Peyer's patch (tissue), 4 donors: ENCODE data around the gene LIF. TPM values are rescaled to one million over a fixed set of nuclear protein-coding genes. Genes with fewer than 3 reads are reported as not detected.
"Not testable (repeated sequence)": the region's sequence is repeated elsewhere in the genome, so short reads cannot be mapped to it uniquely, and the experiment has no call there.

Experiments
- DNase-seq, 3 donors: peaks; one replicate each; pipeline ENCODE4 v3.0.0-alpha.2; 2017 to 2019
- H3K27ac ChIP-seq, 4 donors: fragments of 200-600 bp; sonication (generic); one replicate each; pipeline ENCODE4 v1.5.1; 2016 to 2019
- H3K27me3 ChIP-seq, 2 donors: fragments of 200-600 bp; sonication (generic); one replicate each; pipeline ENCODE4 v1.5.1; 2019
- H3K36me3 ChIP-seq, 3 donors: fragments of 200-600 bp; sonication (generic); one replicate each; pipeline ENCODE4 v1.5.1; 2016 to 2019
- H3K4me1 ChIP-seq, 4 donors: fragments of 200-600 bp; sonication (generic); one replicate each; pipeline ENCODE4 v1.5.1; 2016 to 2019
- H3K4me3 ChIP-seq, 4 donors: fragments of 200-600 bp; sonication (generic); 1 replicate in 3 of 4; 2 replicates in 1 of 4; pipeline ENCODE4 v1.5.1; 2016 to 2019; ENCODE audit warnings: mild to moderate bottlenecking in 1 of 4
- H3K9me3 ChIP-seq, 4 donors: fragments of 200-600 bp; sonication (generic); one replicate each; pipeline ENCODE4 v1.5.1; 2016 to 2019; ENCODE audit warnings: mild to moderate bottlenecking in 1 of 4
- POLR2A ChIP-seq, 2 donors: fragments of 450-650 bp; IDR thresholded peaks; one replicate each; pipeline ENCODE4 v1.5.1; 2017; ENCODE audit warnings: antibody characterized with exemption in 2 of 2, mild to moderate bottlenecking in 2 of 2, moderate library complexity in 2 of 2
- total RNA-seq, 4 donors: library from RNA; depleted of rRNA; stranded (reverse); fragments of >200 nt; gene quantifications; one replicate each; pipeline ENCODE4 v1.1.0, GENCODE V29; 2016
- TF ChIP-seq, protein P1 (sequence below), 6 experiments: fragments of 450-650 bp in 4 of 6; fragments of 200-600 bp in 2 of 6; sonication (generic) in 1 of 6; IDR thresholded peaks; one replicate each; pipeline ENCODE4 v1.5.1; 2017 to 2019; ENCODE audit warnings: antibody characterized with exemption in 6 of 6, mild to moderate bottlenecking in 3 of 6, moderate library complexity in 1 of 6

Gene LIF
- total RNA-seq, 4 donors from 2014 or later, result 7.4 to 19.3 (median 10.6) TPM

- Histone ChIP-seq H3K4me1 (peaks cover 0 to 19% (median 0%) of the 10 kb centered on the region in 4 donors), H3K4me3 (no peak overlapping the region), H3K36me3 (no peaks in the 10 kb centered on the region), H3K27ac (peak overlapping the region; percentile 4 to 57 (median 42)), H3K27me3 (no peaks in the 10 kb centered on the region), H3K9me3 (no peaks in the 10 kb centered on the region)
- TF ChIP-seq, protein P1, sequence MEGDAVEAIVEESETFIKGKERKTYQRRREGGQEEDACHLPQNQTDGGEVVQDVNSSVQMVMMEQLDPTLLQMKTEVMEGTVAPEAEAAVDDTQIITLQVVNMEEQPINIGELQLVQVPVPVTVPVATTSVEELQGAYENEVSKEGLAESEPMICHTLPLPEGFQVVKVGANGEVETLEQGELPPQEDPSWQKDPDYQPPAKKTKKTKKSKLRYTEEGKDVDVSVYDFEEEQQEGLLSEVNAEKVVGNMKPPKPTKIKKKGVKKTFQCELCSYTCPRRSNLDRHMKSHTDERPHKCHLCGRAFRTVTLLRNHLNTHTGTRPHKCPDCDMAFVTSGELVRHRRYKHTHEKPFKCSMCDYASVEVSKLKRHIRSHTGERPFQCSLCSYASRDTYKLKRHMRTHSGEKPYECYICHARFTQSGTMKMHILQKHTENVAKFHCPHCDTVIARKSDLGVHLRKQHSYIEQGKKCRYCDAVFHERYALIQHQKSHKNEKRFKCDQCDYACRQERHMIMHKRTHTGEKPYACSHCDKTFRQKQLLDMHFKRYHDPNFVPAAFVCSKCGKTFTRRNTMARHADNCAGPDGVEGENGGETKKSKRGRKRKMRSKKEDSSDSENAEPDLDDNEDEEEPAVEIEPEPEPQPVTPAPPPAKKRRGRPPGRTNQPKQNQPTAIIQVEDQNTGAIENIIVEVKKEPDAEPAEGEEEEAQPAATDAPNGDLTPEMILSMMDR (IDR thresholded peaks at IDR 0.05), result no peak
- no peak for TF ChIP-seq POLR2A (IDR thresholded peaks at IDR 0.05)
- DNase-seq, result peak in 1 of 3 donors; percentile 59
These were observed 41.1 kb downstream of the LIF start for GRCh38 chr22:30205281-30206115.

GRCh38 chr22:30204742-30205111, 41.8 kb downstream of the LIF start:
- Histone ChIP-seq H3K4me3 (no peak overlapping the region), H3K27ac (peak overlapping the region in 2 of 4 donors; percentile 10 to 57), H3K27me3 (no peaks in the 10 kb centered on the region), H3K9me3 (no peaks in the 10 kb centered on the region), H3K4me1 (peaks cover 0 to 19% (median 0%) of the 10 kb centered on the region in 4 donors), H3K36me3 (no peaks in the 10 kb centered on the region)
- no peak for TF ChIP-seq POLR2A (IDR thresholded peaks at IDR 0.05)
- TF ChIP-seq, protein P1 (IDR thresholded peaks at IDR 0.05), result no peak
- DNase-seq, result no peak

- Histone ChIP-seq H3K36me3 (no peaks in the 10 kb centered on the region), H3K27ac (peak overlapping the region in 2 of 4 donors; percentile 10 to 32), H3K27me3 (no peaks in the 10 kb centered on the region), H3K4me3 (no peak overlapping the region), H3K4me1 (peaks cover 0 to 19% (median 0%) of the 10 kb centered on the region in 4 donors), H3K9me3 (no peaks in the 10 kb centered on the region)
- no peak for DNase-seq
- no peak for TF ChIP-seq POLR2A (IDR thresholded peaks at IDR 0.05)
- TF ChIP-seq, protein P1 (IDR thresholded peaks at IDR 0.05), result no peak
These were observed 42.4 kb downstream of the LIF start for GRCh38 chr22:30204015-30204741.

DNA sequence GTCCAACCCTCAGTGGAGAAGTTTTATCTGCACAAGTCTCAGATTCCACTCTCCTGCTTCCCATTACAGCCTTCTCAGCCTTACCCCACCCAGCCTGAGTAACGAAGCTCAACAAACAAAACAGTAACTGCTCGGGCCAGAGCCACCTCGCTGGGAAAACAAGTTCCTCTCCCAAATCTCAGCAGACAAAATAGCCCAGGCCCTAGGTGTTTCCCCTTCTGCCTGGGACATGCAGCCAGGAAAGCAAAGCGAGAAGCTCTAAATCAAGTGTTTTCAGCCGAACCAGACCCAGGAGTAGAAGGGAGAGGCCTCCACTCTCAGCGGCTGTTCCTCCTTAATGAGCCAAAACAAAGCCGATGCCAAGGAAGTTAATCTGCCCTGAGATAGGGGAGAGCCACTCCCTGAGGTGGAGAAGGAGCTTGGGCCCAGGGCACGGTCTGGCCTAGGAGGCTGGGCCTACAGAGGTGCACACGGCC, 44.0 kb downstream of the LIF start:
- Histone ChIP-seq H3K36me3 (no peaks in the 10 kb centered on the region), H3K4me1 (peaks cover 0 to 19% (median 0%) of the 10 kb centered on the region in 4 donors), H3K9me3 (no peaks in the 10 kb centered on the region), H3K27me3 (no peaks in the 10 kb centered on the region), H3K27ac (peak overlapping the region in 2 of 4 donors; percentile 51 to 69), H3K4me3 (no peak overlapping the region)
- DNase-seq, result no peak
- TF ChIP-seq POLR2A (IDR thresholded peaks at IDR 0.05), result peak in 1 of 2 donors; percentile 33
- TF ChIP-seq, protein P1 (IDR thresholded peaks at IDR 0.05), result no peak

DNA sequence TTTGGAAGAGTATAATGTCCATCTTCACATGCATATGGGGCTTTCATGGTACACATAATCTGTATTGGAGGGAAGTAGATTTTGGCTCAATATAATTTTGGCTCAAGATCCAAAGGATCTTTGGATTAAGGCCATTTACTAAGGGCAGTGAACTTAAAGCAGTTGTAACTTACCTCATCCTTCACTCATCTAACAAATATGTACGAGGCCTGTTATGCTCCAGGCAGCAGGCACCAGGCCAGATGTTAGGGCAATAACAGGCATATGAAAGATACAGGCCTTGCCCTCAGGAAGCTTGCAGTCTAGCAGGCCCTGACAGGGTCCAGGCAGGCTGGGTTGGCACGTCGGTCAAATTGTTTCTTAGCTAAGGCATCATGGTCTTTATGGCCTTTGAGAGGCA, 44.6 kb downstream of the LIF start:
- Histone ChIP-seq H3K4me1 (peaks cover 0 to 19% (median under 1%) of the 10 kb centered on the region in 4 donors), H3K9me3 (no peaks in the 10 kb centered on the region), H3K4me3 (no peak overlapping the region), H3K27me3 (no peaks in the 10 kb centered on the region), H3K27ac (no peak overlapping the region), H3K36me3 (no peaks in the 10 kb centered on the region)
- TF ChIP-seq, protein P1 (IDR thresholded peaks at IDR 0.05), result no peak
- no peak for TF ChIP-seq POLR2A (IDR thresholded peaks at IDR 0.05)
- no peak for DNase-seq

DNA sequence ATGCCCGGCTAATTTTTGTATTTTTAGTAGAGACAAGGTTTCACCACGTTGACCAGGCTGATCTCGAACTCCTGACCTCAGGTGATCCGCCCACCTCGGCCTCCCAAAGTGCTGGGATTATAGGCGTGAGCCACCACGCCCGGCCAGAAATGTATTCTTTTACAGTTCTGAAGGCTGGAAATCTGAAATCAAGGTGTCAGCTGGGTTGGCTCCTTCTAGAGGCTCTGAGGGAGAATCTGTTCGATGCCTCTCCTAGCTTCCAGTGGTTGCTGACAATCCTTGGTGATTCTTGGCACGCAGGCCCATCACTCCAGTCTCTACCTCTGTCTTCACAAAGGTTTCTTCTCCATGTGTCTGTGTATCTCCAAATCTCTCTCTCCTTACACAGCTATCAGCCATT, 45.7 kb downstream of the LIF start:
- not testable (repeated sequence) for H3K9me3 ChIP-seq, H3K27ac ChIP-seq, H3K4me3 ChIP-seq, H3K36me3 ChIP-seq, H3K27me3 ChIP-seq, DNase-seq
- peaks cover 0 to 24% (median 9%) of the 10 kb centered on the region in 4 donors for H3K4me1 ChIP-seq
